Mucosa of rectum (tissue), 2 donors: ENCODE data around the gene INSIG1.
A peak's percentile ranks its signal among the peaks of the same experiment; 100 is the strongest.

Experiments used
- H3K27ac ChIP-seq, 2 donors: one replicate each; pipeline ENCODE4 v1.7.0; 2013; ENCODE audit warnings: inconsistent platforms in 2 of 2, low read depth in 2 of 2, low read length in 2 of 2
- H3K27me3 ChIP-seq, 2 donors: one replicate each; pipeline ENCODE4 v1.7.0; 2013; ENCODE audit warnings: low read length in 2 of 2; ENCODE audit not compliant: control insufficient read depth in 2 of 2, insufficient read depth in 2 of 2
- H3K36me3 ChIP-seq, 2 donors: one replicate each; pipeline ENCODE4 v1.7.0; 2013; ENCODE audit warnings: low read length in 2 of 2; ENCODE audit not compliant: control insufficient read depth in 2 of 2, insufficient read depth in 2 of 2
- H3K4me1 ChIP-seq, 2 donors: one replicate each; pipeline ENCODE4 v1.7.0; 2013; ENCODE audit warnings: low read length in 2 of 2, mild to moderate bottlenecking in 1 of 2; ENCODE audit not compliant: control insufficient read depth in 2 of 2, insufficient read depth in 2 of 2
- H3K4me3 ChIP-seq, 2 donors: one replicate each; pipeline ENCODE4 v1.7.0; 2013; ENCODE audit warnings: low read length in 2 of 2
- H3K9ac ChIP-seq, 2 donors: one replicate each; pipeline ENCODE4 v1.7.0; 2013; ENCODE audit warnings: low read length in 2 of 2, low read depth in 1 of 2, mild to moderate bottlenecking in 1 of 2
- H3K9me3 ChIP-seq, 2 donors: one replicate each; pipeline ENCODE4 v1.7.0; 2013; ENCODE audit warnings: low read length in 2 of 2; ENCODE audit not compliant: control insufficient read depth in 2 of 2
- donor health status: healthy.
- donor health status: Normal muscosa, but diverticular disease.

INSIG1 gene

DNA sequence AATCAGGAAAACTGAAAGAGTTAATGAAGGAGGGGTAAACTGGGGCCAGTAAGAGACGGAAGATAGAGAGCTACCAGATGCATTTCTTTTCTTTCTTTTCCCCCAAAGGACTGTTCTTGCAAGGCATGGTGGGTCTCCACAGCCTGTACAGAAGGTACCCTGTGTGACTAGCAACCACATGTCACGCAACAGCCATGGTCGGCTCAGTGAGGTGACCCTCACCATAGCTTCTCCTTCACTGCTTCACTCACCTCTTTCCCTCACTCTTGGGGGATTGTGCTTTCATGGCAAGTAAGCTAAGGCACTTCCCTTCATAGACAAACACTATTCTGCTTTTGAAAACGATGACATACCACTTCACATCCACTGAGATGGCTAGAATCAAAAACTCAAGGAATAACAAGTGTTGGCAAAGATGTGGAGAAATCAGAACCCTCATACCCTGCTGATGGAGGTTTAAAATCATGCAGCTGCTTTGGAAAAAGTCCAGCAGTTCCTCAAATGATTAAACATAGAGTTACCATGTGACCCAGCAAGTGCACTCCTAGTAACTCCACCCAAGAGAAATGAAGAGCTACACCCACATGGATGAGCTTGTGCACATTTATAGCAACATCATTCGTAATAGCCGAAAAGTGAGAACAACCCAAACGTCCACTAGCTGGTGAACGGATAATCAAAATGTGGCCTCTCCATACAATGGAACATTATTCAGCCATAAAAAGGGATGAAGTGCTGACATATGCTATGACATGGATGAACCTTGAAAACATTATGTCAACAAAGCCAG is 3.8 kb upstream of the INSIG1 start:
- H3K36me3 ChIP-seq: no peaks in the 10 kb centered on the region
- H3K9ac ChIP-seq: no peak overlapping the region
- peaks cover 14 to 19% of the 10 kb centered on the region in 2 donors for H3K4me1 ChIP-seq
- no peaks in the 10 kb centered on the region for H3K9me3 ChIP-seq
- no peak overlapping the region for H3K27ac ChIP-seq
- H3K27me3 ChIP-seq: peaks cover 3 to 6% of the 10 kb centered on the region in 2 donors
- no peak overlapping the region for H3K4me3 ChIP-seq

DNA sequence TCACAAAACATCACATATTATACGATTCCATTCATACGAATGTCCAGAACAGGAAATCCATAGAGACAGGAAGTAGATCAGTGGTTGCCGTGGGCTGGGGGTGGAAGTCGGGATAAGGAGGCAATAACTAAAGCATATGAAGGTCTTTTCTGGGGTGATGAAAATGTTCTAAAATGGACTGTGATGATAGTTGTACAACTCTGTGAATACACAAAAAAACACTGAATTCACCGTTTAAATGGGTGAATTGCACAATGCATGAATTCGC is 3.2 kb upstream of the INSIG1 start:
- no peak overlapping the region for H3K27ac ChIP-seq
- H3K4me3 ChIP-seq: no peak overlapping the region
- no peaks in the 10 kb centered on the region for H3K36me3 ChIP-seq
- peaks cover 3 to 6% of the 10 kb centered on the region in 2 donors for H3K27me3 ChIP-seq
- no peak overlapping the region for H3K9ac ChIP-seq
- H3K4me1 ChIP-seq: peaks cover 18 to 23% of the 10 kb centered on the region in 2 donors
- H3K9me3 ChIP-seq: no peaks in the 10 kb centered on the region

DNA sequence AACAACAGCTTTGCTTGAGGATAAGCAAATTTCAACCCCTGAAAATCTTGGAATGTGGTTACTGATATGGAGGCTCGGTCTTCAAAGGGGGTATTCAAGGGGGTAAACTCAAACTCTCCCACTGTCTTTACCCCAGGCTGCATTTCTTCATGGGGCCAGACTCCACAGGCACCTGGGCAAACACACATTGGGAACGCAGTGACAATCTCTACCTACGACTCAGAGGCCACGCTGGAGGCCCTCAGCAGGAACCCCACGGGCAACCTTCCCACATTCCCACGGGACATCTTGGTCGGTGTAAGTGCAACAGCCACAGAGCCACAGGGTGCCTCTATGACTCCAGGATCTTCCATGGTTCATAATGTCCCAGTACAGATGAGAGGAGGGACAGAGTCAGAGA is 2.2 kb upstream of the INSIG1 start:
- Histone ChIP-seq H3K9ac (no peak overlapping the region), H3K36me3 (no peaks in the 10 kb centered on the region), H3K27me3 (peaks cover 2 to 3% of the 10 kb centered on the region in 2 donors), H3K4me3 (no peak overlapping the region), H3K27ac (no peak overlapping the region), H3K4me1 (peaks cover 22 to 28% of the 10 kb centered on the region in 2 donors), H3K9me3 (no peaks in the 10 kb centered on the region)

DNA sequence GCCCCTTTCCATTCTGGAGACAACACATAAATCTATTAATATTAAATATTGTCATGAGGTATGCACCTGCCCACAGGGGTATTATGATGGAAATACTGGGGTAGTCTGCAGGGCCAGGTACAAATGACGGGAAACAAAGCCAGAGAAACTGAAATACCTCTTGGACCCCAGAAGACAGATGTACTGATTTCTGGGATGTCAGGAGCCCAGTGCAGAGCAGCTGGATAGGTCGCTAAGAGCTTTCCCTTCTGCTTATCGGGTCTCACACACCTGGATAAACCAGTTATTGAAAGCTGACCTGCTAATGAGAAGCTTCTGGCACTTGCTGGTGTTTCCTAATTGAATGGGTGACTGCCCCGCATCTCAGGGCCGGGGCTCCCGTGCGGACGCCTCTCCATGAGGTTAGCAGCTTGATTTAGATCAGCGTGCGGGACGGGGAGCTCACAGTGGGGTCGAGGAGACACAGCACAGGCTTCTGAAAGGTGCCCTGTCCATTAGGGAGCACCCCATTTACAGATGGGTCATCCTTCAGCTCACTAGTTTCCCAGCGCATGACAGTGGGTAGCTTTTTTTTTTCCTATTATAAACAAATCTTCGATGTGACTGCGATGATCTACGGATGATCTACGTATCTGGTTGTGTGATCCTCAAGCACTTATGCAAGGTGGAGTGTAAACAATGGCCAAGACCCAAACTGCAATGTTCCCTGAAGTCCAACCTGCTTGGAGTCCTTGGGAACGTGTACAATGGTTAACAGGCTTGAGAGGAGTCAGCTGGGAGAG is 1.5 kb upstream of the INSIG1 start:
- Histone ChIP-seq H3K4me3 (peak overlapping the region; percentile 79 to 83), H3K4me1 (peaks cover 23 to 29% of the 10 kb centered on the region in 2 donors), H3K9me3 (no peaks in the 10 kb centered on the region), H3K9ac (peak overlapping the region; percentile 72 to 85), H3K36me3 (no peaks in the 10 kb centered on the region), H3K27ac (peak overlapping the region in 1 of 2 donors; percentile 82), H3K27me3 (peaks cover 2 to 3% of the 10 kb centered on the region in 2 donors)

DNA sequence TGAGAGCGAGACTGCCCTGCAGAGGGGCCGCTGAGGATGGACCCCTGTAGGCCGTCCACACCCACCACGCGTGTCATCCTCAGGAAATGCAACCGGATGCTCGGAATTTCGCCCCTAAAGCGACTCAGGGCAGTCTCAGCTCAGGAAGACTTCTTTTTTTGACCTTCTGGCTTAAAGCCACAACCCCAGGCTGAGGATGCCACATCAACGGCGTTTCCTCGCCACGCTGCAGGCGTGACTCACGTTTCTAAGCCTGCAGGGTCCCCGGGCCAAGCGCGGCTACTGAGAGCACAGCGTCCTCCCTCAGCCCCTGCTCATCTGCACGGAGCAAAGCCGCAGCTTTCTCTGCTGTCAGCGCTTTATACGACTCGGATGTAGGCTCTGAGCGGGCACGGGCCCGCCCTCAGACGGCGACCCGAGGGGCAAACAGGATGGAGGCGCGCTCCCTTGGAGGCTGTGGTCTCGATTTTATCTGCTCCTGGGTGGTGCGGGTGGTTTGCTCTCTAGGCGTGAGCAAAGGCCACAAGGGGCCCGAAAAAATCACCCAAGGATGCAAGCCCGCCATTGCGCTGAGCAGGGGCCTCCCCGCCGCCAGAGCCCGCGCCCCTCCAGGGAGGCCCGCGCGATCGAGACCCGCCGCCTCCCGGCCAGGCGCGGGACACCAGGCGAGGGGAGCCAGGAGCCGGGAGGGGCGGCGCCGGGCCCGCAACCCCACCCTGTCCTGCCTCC is 726 bp upstream of the INSIG1 start:
- H3K4me1 ChIP-seq: peaks cover 23 to 29% of the 10 kb centered on the region in 2 donors
- H3K9ac ChIP-seq: peak overlapping the region; percentile 72 to 85
- peak overlapping the region; percentile 79 to 82 for H3K27ac ChIP-seq
- H3K9me3 ChIP-seq: no peaks in the 10 kb centered on the region
- H3K4me3 ChIP-seq: peak overlapping the region; percentile 79 to 83
- no peaks in the 10 kb centered on the region for H3K36me3 ChIP-seq
- peaks cover 2 to 3% of the 10 kb centered on the region in 2 donors for H3K27me3 ChIP-seq

DNA sequence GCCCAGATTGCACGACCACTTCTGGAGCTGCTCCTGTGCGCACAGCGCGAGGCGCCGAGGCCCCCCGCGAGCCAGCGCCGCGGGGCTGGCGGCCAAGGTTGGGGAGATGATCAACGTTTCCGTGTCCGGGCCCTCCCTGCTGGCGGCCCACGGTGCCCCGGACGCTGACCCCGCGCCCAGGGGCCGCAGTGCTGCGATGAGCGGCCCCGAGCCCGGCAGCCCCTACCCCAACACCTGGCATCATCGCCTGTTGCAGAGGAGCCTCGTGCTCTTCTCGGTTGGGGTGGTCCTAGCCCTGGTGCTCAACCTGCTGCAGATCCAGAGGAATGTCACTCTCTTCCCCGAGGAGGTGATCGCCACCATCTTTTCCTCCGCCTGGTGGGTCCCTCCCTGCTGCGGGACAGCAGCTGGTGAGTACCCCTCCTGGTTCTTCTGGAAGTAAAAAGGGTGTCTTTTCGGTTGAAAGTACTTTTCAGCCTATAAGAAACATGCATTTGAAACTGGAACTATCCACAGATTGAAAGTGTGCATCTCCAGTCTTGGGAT is 683 bp downstream of the INSIG1 start:
- Histone ChIP-seq H3K9ac (peak overlapping the region; percentile 78 to 85), H3K36me3 (peaks cover 9 to 14% of the 10 kb centered on the region in 2 donors), H3K4me1 (peaks cover 21 to 29% of the 10 kb centered on the region in 2 donors), H3K27me3 (no peaks in the 10 kb centered on the region), H3K27ac (peak overlapping the region; percentile 88 to 89), H3K9me3 (no peaks in the 10 kb centered on the region), H3K4me3 (peak overlapping the region; percentile 79 to 86)

DNA sequence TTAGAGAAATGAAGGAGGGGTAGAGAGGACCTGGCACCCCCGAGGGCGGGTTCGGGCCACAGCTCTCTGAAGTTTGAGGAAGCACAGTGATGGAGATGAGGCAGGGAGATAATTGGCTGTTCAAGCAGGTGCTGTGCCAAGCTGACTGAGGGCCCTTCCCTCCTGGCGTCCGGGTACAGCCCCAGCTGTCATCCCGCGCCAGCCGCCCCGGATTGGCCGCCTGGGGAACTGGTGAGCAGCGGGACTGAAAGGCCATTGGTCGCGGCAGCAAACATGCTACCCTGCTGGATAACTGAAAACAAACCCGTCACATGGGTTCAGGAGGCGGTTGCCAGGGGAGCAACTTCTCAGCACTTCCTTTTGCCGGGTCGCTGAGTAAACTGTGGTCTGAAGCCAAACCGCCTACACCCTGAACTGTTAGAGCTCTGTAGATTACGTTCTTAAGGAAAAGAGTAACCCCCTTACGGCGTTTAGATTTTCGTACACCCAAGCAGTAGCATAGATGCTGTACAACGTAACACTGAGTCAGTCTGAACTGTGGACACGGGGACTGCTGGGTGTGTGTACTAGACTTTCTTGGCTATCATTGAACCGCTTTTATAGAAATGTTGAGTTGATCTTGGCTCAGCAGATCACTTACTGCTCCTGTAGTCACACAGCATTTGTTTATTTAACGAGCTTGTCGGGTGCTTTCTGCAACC is 1.3 kb downstream of the INSIG1 start:
- Histone ChIP-seq H3K4me1 (peaks cover 21 to 28% of the 10 kb centered on the region in 2 donors), H3K4me3 (peak overlapping the region; percentile 79 to 86), H3K9me3 (no peaks in the 10 kb centered on the region), H3K9ac (peak overlapping the region; percentile 78 to 85), H3K36me3 (peaks cover 15 to 16% of the 10 kb centered on the region in 2 donors), H3K27me3 (no peaks in the 10 kb centered on the region), H3K27ac (peak overlapping the region; percentile 88 to 89)

DNA sequence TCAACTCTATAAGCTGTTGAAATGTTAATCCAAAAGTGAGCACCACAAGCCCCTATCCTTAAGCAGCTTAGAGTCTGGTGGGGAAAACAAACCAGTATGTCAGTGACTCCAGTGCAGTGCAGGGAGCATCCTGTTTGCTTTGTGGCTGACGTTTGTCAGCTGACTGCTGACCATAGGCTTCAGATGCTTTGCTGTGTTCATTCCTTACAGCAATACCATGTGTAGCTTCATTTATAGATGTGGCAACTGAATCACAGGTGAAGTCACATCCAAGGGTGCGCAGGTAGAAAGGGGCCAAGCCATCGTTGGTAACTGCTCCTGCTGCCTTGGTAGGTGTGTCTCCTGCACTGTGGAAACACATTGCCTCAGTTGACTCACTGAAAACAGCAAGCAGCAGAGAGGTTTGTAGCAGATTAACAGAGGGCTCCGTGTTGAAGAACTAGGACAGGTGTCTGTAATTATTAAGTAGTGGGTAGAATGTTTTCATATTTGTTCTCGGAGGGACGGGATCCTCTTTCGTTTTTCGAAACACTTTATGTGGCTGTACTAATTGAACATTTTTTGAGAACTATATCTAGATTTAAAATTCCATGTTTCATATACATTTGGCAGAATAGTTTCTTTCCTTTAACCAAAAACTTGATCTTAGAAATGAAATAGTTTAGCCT is 2.0 kb downstream of the INSIG1 start:
- Histone ChIP-seq H3K27ac (peak overlapping the region; percentile 88 to 89), H3K36me3 (peaks cover 17% of the 10 kb centered on the region in 2 donors), H3K27me3 (no peaks in the 10 kb centered on the region), H3K9ac (peak overlapping the region; percentile 41 to 61), H3K4me1 (peaks cover 21 to 27% of the 10 kb centered on the region in 2 donors), H3K9me3 (no peaks in the 10 kb centered on the region), H3K4me3 (peak overlapping the region; percentile 79 to 86)
